GM19025 (cell line): ENCODE data around the gene TMEM270.

Experiments used
- ATAC-seq: cut with Tn5 transposase; IDR thresholded peaks from one replicate; pipeline ENCODE4 v1.9.1; 2021; ENCODE audit warnings: mild to moderate bottlenecking, low read depth, moderate library complexity; ENCODE audit not compliant: unreplicated experiment

TMEM270 gene

GRCh38 chr7:73851410-73852338 is 9.3 kb upstream of the TMEM270 start:
- ATAC-seq = peak; percentile 72

- ATAC-seq = no peak
These were observed 8.5 kb upstream of the TMEM270 start for GRCh38 chr7:73852500-73852899.

- no peak for ATAC-seq
These were observed 4.0 kb upstream of the TMEM270 start for GRCh38 chr7:73856941-73857340.

GRCh38 chr7:73858807-73859206 is 2.2 kb upstream of the TMEM270 start:
- ATAC-seq = no peak

GRCh38 chr7:73861305-73861704 is 346 bp downstream of the TMEM270 start:
- ATAC-seq = no peak

GRCh38 chr7:73864981-73865711 is 4.2 kb downstream of the TMEM270 start:
- no peak for ATAC-seq

GRCh38 chr7:73865738-73866445 is 4.9 kb downstream of the TMEM270 start:
- ATAC-seq = no peak

GRCh38 chr7:73866446-73866767 is 5.4 kb downstream of the TMEM270 start:
- ATAC-seq = no peak

GRCh38 chr7:73869011-73869798 is 8.2 kb downstream of the TMEM270 start:
- ATAC-seq = no peak

GRCh38 chr7:73870041-73870492 is 9.1 kb downstream of the TMEM270 start:
- no peak for ATAC-seq

GRCh38 chr7:73871163-73872011 is 10.4 kb downstream of the TMEM270 start:
- ATAC-seq = no peak

GRCh38 chr7:73872056-73872908 is 11.3 kb downstream of the TMEM270 start:
- no peak for ATAC-seq

- ATAC-seq = no peak
These were observed 15.4 kb downstream of the TMEM270 start for GRCh38 chr7:73876361-73876760.

GRCh38 chr7:73876973-73877372 is 16.0 kb downstream of the TMEM270 start:
- no peak for ATAC-seq

GRCh38 chr7:73879977-73880681 is 19.2 kb downstream of the TMEM270 start:
- no peak for ATAC-seq

- no peak for ATAC-seq
These were observed 19.9 kb downstream of the TMEM270 start for GRCh38 chr7:73880755-73881328.

GRCh38 chr7:73881352-73882046 is 20.5 kb downstream of the TMEM270 start:
- ATAC-seq = no peak
